GM18505 (cell line): ENCODE results near the gene CTXN1.
"Not testable (repeated sequence)": the region's sequence is repeated elsewhere in the genome, so short reads cannot be mapped to it uniquely, and the experiment has no call there.

Experiments
- ATAC-seq: cut with Tn5 transposase; IDR thresholded peaks from one replicate; pipeline ENCODE4 v1.9.1; 2021; ENCODE audit not compliant: unreplicated experiment
- POLR2A ChIP-seq: IDR thresholded peaks from 4 replicates; pipeline ENCODE4 v1.6.1; 2011; ENCODE audit warnings: borderline replicate concordance; ENCODE audit not compliant: insufficient read depth, insufficient read length; ENCODE audit errors: extremely low read depth

CTXN1 gene

GRCh38 chr19:7924651-7925170 is 1.2 kb downstream of the CTXN1 start:
- no peak for TF ChIP-seq POLR2A

GRCh38 chr19:7924241-7924640 is 1.7 kb downstream of the CTXN1 start:
- no peak for TF ChIP-seq POLR2A
- no peak for ATAC-seq

More at GRCh38 chr19:7924651-7925170, 1.2 kb downstream of the CTXN1 start:
- no peak for ATAC-seq

GRCh38 chr19:7923295-7924191 is 2.4 kb downstream of the CTXN1 start:
- no peak for TF ChIP-seq POLR2A
- no peak for ATAC-seq

- ATAC-seq = no peak
- TF ChIP-seq POLR2A = no peak
Observed at GRCh38 chr19:7922836-7923195, 3.1 kb downstream of the CTXN1 start.

GRCh38 chr19:7921967-7922835 is 3.7 kb downstream of the CTXN1 start:
- TF ChIP-seq POLR2A = no peak
- ATAC-seq = no peak

GRCh38 chr19:7921302-7921966 is 4.5 kb downstream of the CTXN1 start:
- no peak for ATAC-seq

GRCh38 chr19:7920519-7921301 is 5.2 kb downstream of the CTXN1 start:
- TF ChIP-seq POLR2A = peak; percentile 49
- peak; percentile 40 for ATAC-seq

More at GRCh38 chr19:7921302-7921966, 4.5 kb downstream of the CTXN1 start:
- TF ChIP-seq POLR2A = no peak

GRCh38 chr19:7919610-7920518 is 6.1 kb downstream of the CTXN1 start, which contains the start of gene SNAPC2:
SNAPC2 (plus strand) TSS chr19:7920338; CDS start chr19:7920367, 29 bp downstream.
- TF ChIP-seq POLR2A = peak; percentile 62
- peak; percentile 56 for ATAC-seq

- no peak for TF ChIP-seq POLR2A
Observed at GRCh38 chr19:7918615-7919421, 7.1 kb downstream of the CTXN1 start.

GRCh38 chr19:7918062-7918614 is 7.8 kb downstream of the CTXN1 start:
- ATAC-seq = not testable (repeated sequence)

More at GRCh38 chr19:7918615-7919421, 7.1 kb downstream of the CTXN1 start:
- ATAC-seq = no peak
